ENCODE data around the gene SETBP1. TPM values are rescaled to one million over a fixed set of nuclear protein-coding genes. Genes with fewer than 3 reads are reported as not detected.

The SETBP1 gene
- total RNA-seq, 1 experiment from 2014 or later = 11.9 TPM

DNA sequence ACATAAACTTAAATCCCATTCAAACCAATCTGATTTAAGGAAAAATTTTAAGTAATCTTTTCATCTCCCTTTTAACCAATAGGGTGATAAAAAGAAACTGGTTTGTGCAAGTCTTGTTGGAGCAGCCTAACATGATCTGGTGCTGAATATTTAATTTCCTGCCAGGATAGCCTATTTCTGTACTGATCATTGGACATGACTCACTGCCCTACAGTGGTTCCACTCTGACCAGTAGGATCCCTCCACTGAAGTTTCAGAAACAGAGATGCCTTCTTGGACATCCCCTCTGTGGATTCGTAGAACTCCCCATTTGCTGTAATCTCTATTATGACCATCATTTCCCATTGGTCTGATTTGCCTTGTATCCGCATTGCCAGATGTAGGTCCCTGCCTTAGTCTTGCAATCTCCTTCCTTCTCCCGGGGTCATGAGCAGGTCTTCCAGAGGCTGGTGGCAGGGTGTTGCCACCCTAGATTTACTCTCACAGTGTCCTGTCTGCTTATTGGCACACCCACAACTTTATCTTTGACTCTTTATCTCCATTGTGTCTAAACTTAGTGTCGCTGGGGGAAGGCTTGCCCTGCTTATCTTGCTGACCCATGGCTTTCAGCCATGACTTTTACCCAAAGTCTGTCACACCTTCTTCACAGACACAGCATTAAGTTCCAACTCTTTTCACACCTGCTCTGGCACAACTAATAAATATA lies 12.3 kb upstream of the SETBP1 start:
- Histone ChIP-seq H3K27ac (no peak overlapping the region), H3K27me3 (no peaks in the 10 kb centered on the region), H3K36me3 (no peaks in the 10 kb centered on the region), H3K4me3 (no peak overlapping the region), H3K4me1 (no peaks in the 10 kb centered on the region), H3K9me3 (replicated peaks) (no peaks in the 10 kb centered on the region)
- no peak for DNase-seq

DNA sequence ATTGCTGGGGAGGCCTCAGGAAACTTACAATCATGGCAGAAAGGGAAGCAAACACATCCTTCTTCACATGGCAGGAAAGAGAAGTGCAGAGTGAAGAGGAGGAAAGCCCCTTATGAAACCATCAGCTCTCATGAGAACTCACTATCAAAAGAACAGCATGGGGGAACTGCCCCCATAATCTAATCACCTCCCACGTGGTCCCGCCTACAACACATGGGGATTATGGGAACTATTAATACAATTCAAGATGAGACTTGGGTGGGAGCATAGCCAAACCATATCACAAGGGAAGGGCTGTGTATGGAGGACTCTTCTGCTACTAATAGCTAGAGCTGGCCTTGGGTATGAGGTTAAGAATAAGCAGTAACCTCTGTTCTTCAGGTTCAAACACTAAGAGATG lies 8.8 kb upstream of the SETBP1 start:
- Histone ChIP-seq H3K36me3 (no peaks in the 10 kb centered on the region), H3K27ac (no peak overlapping the region), H3K4me3 (no peak overlapping the region), H3K4me1 (no peaks in the 10 kb centered on the region), H3K27me3 (no peaks in the 10 kb centered on the region), H3K9me3 (replicated peaks) (no peaks in the 10 kb centered on the region)
- DNase-seq = no peak

DNA sequence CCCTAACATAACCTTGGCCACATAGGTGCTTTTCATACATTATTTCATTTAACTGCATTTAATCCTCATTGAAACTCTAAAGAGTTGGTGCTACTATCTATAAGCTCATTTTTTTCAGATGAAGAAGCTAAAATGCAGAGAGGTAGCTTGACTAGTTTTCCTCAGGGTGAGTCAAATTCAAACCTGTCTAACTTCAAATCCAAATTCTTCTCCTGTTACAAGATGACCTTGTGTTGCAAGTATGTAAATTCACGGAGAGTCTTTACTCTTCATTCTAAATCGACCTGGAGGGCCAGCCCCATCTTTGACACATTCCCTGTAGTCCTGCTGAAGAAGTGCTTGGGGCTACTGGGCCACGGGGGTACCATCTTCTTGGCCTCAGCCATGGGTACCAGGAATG lies 8.2 kb upstream of the SETBP1 start:
- H3K27ac ChIP-seq = no peak overlapping the region
- no peak for DNase-seq
- H3K4me3 ChIP-seq = no peak overlapping the region

DNA sequence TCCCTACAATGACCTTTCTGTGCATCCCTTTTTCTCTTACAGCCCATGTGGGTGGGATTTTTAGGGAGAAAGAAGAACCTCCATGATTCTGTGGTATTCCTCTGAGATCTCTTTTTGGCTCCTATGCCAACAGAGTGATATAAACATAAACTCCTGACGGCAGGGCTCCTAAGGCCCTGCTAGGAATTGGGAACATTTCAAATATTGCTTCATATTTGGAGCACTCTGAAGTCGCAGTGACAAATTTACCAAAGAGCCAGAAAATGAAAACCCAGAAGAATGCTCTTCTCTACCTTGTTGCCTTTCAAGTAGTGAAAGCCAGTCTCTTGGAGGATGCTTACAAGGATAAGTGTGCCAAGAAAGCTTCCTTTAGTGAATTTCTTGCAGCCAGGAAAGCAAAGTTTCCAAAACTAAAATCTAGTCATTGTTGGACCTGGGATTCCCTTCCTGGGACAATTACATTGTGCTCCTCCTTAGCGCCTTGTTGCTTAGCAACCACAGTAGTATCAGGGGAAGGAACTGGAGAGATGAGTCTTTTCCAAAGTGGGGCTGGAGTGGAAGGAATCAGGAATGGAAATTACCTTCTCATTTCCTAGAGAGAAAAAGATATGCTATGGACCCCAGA lies 7.3 kb upstream of the SETBP1 start:
- H3K27ac ChIP-seq = no peak overlapping the region
- no peaks in the 10 kb centered on the region for H3K27me3 ChIP-seq
- DNase-seq = no peak
- no peaks in the 10 kb centered on the region for H3K36me3 ChIP-seq
- H3K4me1 ChIP-seq = no peaks in the 10 kb centered on the region
- H3K9me3 ChIP-seq (replicated peaks) = no peaks in the 10 kb centered on the region
- no peak overlapping the region for H3K4me3 ChIP-seq

More for the DNA sequence above, 8.2 kb upstream of the SETBP1 start:
- no peaks in the 10 kb centered on the region for H3K4me1 ChIP-seq
- no peaks in the 10 kb centered on the region for H3K36me3 ChIP-seq
- no peaks in the 10 kb centered on the region for H3K9me3 ChIP-seq (replicated peaks)
- H3K27me3 ChIP-seq = no peaks in the 10 kb centered on the region

DNA sequence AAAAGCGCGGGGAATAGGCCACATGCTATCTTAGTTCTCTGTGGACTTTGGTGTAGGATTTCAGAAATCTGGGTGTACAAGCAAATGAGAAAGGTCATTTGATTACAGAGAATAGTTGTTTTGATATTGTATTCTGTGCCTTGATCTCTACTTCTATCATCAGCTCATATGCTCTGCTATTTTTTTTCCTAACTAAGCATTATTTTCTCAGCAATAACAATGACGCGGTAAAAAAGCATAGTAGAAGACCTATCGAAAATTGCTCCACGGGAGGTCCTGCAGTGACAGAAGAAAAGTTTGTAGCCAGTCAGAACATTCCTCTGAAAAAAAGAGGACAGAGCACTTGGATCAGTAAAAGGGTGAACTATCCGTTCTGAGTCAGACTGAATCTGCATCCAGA lies 2.8 kb upstream of the SETBP1 start:
- no peaks in the 10 kb centered on the region for H3K9me3 ChIP-seq (replicated peaks)
- no peak for DNase-seq

DNA sequence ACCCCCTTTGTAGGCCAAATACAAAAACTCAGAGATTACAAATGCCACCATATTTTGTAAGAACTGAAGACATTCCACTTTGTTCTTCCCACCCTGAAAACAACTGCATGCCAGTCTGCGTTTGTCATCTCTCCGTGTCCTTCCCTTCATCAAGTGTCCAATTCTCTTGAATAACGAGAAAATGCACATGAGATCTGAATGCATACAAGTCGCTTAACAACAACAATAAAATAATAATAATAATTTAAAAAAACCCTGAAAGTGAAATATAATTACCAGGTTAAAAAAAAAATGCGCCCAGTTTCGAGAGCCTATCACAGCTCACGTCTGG lies 2.0 kb upstream of the SETBP1 start:
- peak overlapping the region; percentile 94 for H3K27ac ChIP-seq
- H3K4me3 ChIP-seq = peak overlapping the region; percentile 88
- no peaks in the 10 kb centered on the region for H3K9me3 ChIP-seq (replicated peaks)

More for the DNA sequence above, 2.8 kb upstream of the SETBP1 start:
- Histone ChIP-seq H3K4me3 (no peak overlapping the region), H3K27me3 (no peaks in the 10 kb centered on the region), H3K27ac (no peak overlapping the region), H3K36me3 (no peaks in the 10 kb centered on the region), H3K4me1 (peaks cover under 1% of the 10 kb centered on the region)

DNA sequence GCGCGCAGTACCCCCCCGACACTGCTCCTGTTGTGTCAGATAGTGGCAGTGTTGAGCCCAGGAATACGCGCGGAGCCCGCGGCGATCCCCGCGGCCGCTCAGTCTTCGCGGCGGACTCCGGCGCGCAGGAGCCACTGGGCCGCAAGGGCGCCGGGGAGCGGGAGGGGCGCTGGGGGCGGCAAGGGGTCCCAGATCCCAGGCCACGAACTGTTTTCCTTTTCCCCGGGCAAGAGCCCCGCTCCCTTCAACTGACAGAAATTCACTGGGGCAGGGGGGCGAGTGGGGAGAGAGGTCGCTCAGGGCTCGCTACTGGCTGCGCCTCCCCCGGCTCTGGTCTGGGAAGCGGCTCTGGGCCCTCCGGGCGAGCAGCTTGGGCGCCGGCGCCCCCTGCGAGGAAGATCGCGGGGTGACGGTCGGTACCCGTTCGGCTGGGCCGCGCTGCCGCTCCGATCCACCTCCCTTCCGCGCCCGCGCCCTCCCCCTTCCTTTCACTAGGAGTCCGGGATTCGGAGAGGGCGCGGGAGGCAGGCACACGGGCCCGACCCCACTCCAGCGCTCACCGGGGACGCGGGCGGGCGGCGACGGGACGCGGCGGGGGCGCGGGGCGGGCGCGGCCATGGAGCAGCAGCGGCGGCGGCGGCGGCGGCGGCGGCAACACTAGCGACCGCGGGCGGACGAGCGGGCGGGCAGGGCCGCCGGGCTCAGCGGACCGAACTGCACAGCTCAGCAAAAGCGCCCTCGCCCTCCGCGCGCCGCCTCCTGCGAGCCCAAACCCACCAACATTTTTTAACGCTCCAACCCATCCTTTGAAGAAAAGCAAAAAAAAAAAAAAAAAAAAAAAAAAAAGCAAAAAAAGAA lies 1.4 kb upstream of the SETBP1 start:
- Histone ChIP-seq H3K36me3 (no peaks in the 10 kb centered on the region), H3K27me3 (no peaks in the 10 kb centered on the region)

More for the DNA sequence above, 2.0 kb upstream of the SETBP1 start:
- Histone ChIP-seq H3K4me1 (peaks cover 5% of the 10 kb centered on the region), H3K36me3 (no peaks in the 10 kb centered on the region), H3K27me3 (no peaks in the 10 kb centered on the region)
- no peak for DNase-seq

DNA sequence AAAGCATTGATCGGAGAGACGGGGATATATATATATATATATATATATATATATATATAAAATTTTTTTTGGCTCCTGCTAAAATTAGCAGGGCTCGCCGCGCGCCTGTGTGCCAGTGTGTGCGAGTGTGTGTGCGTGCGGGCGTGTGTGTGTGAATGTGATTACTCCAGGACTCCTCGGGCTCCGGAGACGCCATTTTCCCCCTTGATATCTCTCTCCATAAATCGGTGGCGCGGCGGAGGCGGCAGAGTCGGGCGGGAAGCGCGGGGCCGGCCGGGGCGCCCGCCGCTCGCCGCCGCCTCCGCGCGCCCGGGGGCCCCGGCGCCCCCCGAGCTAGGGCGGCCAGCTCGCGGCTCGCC lies 795 bp upstream of the SETBP1 start:
- H3K9me3 ChIP-seq (replicated peaks) = no peaks in the 10 kb centered on the region
- H3K4me1 ChIP-seq = peaks cover 5% of the 10 kb centered on the region
- no peaks in the 10 kb centered on the region for H3K27me3 ChIP-seq
- H3K4me3 ChIP-seq = peak overlapping the region; percentile 88
- H3K27ac ChIP-seq = peak overlapping the region; percentile 79; the same call in 1 of the 2 replicates
- peak; percentile 50 to 65 for DNase-seq
- H3K36me3 ChIP-seq = no peaks in the 10 kb centered on the region

More for the DNA sequence above, 1.4 kb upstream of the SETBP1 start:
- Histone ChIP-seq H3K4me1 (peaks cover 5% of the 10 kb centered on the region), H3K9me3 (replicated peaks) (no peaks in the 10 kb centered on the region), H3K4me3 (peak overlapping the region; percentile 88), H3K27ac (peak overlapping the region; percentile 94)
- DNase-seq = peak; percentile 74 to 82

DNA sequence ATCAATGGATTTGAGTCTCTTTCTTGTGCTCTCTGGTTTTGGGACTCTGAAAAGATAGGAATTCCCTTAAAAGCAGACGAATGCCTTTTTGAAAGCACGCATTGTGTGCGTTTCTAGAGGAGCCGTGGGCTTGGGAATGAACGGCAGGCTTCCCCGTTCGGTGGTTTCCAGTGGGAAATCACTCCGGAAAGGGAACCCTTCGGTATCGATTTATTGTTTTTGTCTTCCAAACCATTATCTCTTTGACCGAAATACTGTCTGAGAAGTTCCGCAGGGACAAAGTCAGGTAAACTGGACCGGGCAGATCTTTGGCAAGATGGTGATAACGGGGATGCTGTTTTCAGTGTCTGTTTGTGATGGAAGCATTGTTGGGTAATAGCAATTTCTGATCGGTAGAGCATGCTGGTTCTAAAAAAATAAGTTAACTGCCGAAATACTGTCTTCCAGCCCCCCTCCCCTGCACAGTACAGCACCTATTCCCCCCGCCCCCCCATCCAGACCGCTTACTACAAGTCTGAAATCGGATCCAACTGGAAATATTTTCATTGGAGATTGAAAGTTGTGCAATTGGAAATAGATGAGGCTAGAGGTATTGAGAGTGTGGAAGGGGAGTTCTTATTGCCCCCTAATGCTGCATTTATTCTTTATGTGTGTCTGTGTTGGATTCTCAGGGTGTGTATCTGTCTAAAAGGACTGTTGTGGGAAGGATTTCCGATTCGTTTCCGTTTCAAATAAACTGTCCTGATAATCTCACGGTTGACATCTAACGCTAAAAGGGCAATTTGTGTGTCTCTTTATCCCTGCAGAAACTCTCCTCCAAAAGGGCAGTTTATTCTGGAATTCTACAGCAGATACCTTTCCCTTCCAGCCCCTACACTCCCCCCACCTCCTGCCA lies 635 bp downstream of the SETBP1 start:
- DNase-seq = peak; percentile 2 to 13
- peak overlapping the region; percentile 63 for H3K27ac ChIP-seq

DNA sequence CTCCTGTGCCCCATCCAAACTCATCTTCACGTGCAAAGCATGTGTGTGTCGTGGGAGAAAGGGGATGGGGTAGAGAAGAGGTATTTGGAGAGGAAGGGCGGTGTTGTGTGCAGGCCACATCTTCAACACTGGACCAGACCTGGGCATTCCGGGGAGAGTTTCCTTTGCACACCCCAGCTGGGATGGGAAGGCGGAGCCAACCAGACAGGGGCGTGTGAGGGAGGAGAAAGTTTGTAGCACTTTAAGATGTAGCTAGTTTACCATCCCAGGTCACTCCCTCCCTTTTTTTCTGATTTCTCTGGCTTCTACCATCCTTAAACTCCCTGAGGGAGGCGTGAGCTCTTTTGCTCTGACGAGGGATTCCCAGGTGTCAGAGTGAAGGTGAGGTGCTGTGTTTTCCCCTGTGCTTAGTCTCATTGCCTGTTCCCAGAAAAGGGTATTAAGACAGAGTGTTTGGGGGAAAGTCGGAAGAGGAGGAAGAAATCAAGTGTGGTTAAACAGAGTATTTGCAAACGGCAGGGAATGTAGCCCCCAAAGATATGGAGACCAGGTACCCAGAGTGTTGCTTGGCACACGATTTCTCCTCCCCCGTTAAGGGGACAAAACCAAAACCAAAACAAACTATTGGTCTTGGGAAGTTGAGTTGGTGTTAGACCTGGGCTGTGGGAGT lies 1.6 kb downstream of the SETBP1 start:
- no peaks in the 10 kb centered on the region for H3K36me3 ChIP-seq
- no peaks in the 10 kb centered on the region for H3K27me3 ChIP-seq
- peak overlapping the region; percentile 88 for H3K4me3 ChIP-seq
- DNase-seq = peak; percentile 25 to 53
- peak overlapping the region; percentile 14 for H3K27ac ChIP-seq
- peaks cover 5% of the 10 kb centered on the region for H3K4me1 ChIP-seq
- no peaks in the 10 kb centered on the region for H3K9me3 ChIP-seq (replicated peaks)

More for the DNA sequence above, 635 bp downstream of the SETBP1 start:
- peak overlapping the region; percentile 88 for H3K4me3 ChIP-seq
- peaks cover 5% of the 10 kb centered on the region for H3K4me1 ChIP-seq
- no peaks in the 10 kb centered on the region for H3K27me3 ChIP-seq
- H3K36me3 ChIP-seq = no peaks in the 10 kb centered on the region
- H3K9me3 ChIP-seq (replicated peaks) = no peaks in the 10 kb centered on the region

DNA sequence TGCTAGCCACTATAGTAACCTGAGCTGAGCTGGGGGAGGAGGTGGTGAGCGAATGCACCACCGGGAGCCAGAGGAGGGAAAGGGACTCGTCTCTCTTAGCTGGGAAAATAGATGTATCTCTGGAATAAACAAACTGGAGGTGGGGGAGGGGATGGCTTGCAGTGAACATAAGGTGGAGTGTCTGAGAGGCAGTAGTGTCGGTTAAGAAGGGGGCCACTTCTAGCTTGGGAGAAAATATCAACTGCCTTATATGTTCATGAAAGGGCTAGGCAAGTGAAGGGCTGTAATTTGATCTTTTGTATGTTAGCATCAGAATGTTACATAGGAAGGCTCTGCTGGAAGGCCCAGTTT lies 2.2 kb downstream of the SETBP1 start:
- peak overlapping the region; percentile 14 for H3K27ac ChIP-seq
- no peaks in the 10 kb centered on the region for H3K27me3 ChIP-seq
- DNase-seq = peak; percentile 40 to 64
- H3K4me3 ChIP-seq = peak overlapping the region; percentile 88
- H3K36me3 ChIP-seq = no peaks in the 10 kb centered on the region
- no peaks in the 10 kb centered on the region for H3K9me3 ChIP-seq (replicated peaks)
- peaks cover 5% of the 10 kb centered on the region for H3K4me1 ChIP-seq

DNA sequence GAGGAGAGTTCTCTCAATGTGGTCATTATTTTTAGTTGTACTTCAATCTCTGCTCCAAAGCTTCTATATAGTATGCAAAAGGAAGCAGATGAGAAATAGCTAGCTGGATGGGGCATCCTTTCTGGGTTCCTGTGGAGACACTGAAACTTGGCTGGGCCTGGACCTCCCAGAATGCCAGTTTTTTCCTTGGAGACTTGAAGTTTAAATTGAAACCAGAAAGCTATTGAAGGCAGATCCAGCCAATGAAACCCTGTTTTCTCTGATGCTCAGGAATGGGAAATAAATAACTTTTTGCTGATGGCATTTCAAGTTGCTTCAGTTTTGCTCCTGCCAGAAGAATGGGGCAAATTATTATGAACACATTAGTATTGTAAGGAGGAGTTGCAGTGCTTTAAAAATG lies 2.9 kb downstream of the SETBP1 start:
- H3K4me1 ChIP-seq = peaks cover 5% of the 10 kb centered on the region
- no peak overlapping the region for H3K27ac ChIP-seq
- no peak for DNase-seq
- H3K36me3 ChIP-seq = no peaks in the 10 kb centered on the region
- no peaks in the 10 kb centered on the region for H3K27me3 ChIP-seq
- H3K9me3 ChIP-seq (replicated peaks) = no peaks in the 10 kb centered on the region
- H3K4me3 ChIP-seq = no peak overlapping the region

DNA sequence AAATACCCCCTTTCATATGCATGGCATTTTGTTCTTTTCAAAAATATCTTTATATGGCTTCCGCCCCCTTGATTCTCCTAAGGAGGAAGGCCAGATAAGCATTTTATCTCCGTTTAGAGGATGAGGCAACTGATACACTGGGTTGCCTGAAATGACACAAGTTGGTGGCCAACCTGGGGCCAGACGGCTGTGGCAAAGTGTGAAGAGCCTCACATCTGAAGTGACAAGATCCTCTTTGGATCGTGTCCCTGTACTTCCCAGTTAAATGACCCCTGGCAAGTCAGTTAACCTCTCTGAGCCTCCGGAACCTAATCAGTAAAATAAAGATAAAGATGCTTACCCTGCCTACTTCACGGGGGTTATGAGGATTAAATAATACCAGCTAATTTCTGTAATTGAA lies 4.6 kb downstream of the SETBP1 start:
- DNase-seq = no peak
- Histone ChIP-seq H3K4me3 (no peak overlapping the region), H3K9me3 (replicated peaks) (no peaks in the 10 kb centered on the region), H3K36me3 (no peaks in the 10 kb centered on the region), H3K27ac (no peak overlapping the region), H3K4me1 (peaks cover 8% of the 10 kb centered on the region), H3K27me3 (no peaks in the 10 kb centered on the region)

DNA sequence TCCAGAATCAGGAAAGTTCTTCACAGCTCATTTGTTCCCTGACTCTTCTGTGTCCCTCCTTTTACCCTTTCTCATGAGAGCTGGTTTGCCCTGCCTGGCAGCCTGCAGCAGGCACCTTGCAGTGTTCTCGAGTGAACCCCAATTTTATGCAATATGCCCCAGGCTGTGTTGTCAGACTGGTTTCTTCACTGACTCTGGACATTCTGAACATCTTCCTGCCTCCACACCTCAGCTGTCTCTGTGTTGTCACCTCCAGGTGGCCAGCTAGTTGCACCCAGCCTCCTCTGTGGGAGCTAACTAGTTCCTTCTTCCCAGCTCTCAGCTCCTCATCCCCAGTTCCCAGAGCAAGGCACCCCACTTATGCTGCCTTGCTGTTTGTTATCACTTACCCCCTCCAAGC lies 5.5 kb downstream of the SETBP1 start:
- no peak for DNase-seq
- H3K27ac ChIP-seq = no peak overlapping the region
- H3K36me3 ChIP-seq = no peaks in the 10 kb centered on the region
- H3K27me3 ChIP-seq = no peaks in the 10 kb centered on the region
- peaks cover 8% of the 10 kb centered on the region for H3K4me1 ChIP-seq
- H3K4me3 ChIP-seq = no peak overlapping the region
- no peaks in the 10 kb centered on the region for H3K9me3 ChIP-seq (replicated peaks)
